Suprapubic skin (tissue), 3 donors: Measurements from ENCODE around the gene USP17L17.
"Not testable (repeated sequence)": the region's sequence is repeated elsewhere in the genome, so short reads cannot be mapped to it uniquely, and the experiment has no call there.

Experiments
- EP300 ChIP-seq: sonication (generic); formaldehyde crosslinking; IDR thresholded peaks from one replicate; pipeline ENCODE4 v1.6.1; 2017; ENCODE audit warnings: antibody characterized with exemption
- TF ChIP-seq, protein P1 (sequence below), 2 donors: fragments of 200-600 bp in 1 of 2; fragments of 450-650 bp in 1 of 2; sonication (generic) in 1 of 2; IDR thresholded peaks; one replicate each; pipeline ENCODE4 v1.5.1; 2016 to 2019; ENCODE audit warnings: antibody characterized with exemption in 2 of 2, mild to moderate bottlenecking in 1 of 2, moderate library complexity in 1 of 2

DNA sequence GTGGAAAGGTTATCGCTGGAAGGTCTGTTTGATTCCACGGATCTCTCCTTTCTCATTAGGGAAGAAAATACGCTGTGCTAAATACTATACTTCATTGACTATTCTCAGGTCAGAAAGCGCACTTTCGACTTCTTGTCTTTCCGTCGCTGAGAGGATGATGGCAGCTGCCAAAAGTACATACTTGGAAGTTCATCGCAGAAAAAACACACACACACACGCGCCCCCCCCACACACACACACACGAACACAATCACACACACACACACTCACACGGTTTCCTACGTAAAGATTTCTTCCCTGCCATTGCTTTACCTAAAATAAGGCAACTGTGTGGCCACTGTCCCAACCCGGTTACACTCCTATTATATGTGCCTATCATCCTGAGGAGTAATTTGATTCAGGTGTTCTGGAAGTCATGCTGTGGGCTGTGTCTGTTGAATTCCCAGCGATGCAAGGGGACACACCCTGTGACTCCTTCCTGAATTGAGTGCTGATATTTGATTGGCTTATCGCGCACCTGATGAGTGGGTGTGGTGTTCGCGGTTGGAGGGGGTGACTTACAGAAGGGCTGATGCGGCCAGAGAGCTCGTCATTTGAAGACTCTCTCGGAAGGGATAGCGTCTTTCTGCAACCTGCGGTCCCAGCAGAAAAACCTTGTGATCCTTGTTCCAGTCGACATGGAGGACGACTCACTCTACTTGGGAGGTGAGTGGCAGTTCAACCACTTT, 4.4 kb downstream of the USP17L17 start, which contains the start of gene USP17L18:
- TF ChIP-seq, protein P1, sequence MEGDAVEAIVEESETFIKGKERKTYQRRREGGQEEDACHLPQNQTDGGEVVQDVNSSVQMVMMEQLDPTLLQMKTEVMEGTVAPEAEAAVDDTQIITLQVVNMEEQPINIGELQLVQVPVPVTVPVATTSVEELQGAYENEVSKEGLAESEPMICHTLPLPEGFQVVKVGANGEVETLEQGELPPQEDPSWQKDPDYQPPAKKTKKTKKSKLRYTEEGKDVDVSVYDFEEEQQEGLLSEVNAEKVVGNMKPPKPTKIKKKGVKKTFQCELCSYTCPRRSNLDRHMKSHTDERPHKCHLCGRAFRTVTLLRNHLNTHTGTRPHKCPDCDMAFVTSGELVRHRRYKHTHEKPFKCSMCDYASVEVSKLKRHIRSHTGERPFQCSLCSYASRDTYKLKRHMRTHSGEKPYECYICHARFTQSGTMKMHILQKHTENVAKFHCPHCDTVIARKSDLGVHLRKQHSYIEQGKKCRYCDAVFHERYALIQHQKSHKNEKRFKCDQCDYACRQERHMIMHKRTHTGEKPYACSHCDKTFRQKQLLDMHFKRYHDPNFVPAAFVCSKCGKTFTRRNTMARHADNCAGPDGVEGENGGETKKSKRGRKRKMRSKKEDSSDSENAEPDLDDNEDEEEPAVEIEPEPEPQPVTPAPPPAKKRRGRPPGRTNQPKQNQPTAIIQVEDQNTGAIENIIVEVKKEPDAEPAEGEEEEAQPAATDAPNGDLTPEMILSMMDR (IDR thresholded peaks at IDR 0.05), result not testable (repeated sequence)
- not testable (repeated sequence) for TF ChIP-seq EP300
